ENCODE measurements around the gene ACSF3.

The ACSF3 gene

DNA sequence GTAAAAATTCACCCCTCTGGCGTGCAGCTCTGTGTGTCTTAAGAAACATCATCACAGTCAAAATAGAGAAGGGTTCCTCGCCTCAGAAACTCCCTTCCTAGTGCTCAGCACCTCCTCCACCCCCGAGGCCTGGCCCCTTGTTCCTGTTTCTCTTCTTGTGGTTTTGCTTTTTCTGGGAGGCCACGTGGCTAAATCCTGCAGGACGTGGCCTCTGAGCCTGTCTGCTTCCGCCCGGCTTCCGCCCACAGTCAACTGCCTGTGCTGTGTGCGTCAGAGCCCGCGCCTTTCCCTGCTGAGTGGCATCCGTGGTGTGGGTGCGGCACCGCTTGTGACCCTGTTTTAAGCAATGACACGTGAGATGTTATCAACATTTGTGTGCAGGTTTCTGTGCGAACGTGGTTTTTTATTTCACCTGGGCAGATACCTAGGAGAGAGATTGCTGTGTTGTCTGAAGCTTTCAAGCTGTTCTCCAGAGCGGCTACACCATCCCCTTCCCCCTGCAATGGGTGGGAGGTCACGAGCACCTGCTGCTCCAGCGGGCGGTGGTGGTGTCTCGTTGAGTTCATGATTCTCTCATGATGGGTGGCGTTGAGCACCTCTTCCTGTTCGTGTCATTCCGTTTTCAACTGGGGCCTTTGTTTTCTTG is 21.7 kb downstream of the ACSF3 start:
- H4K12ac ChIP-seq (ENCODE audit: low read depth, low read length), result no peak overlapping the region
- no peak overlapping the region for H4K8ac ChIP-seq (ENCODE audit: low read depth, low read length)
- no peak overlapping the region for H3K4ac ChIP-seq (ENCODE audit: low read depth, low read length)
- peak overlapping the region; percentile 42 for H3K27ac ChIP-seq (ENCODE audit: low read depth, low read length)
- H2BK12ac ChIP-seq (ENCODE audit: low read length), result no peak overlapping the region
- no CpG with 5 or more reads among the region's 25 CpGs for WGBS (ENCODE audit: extremely low coverage, insufficient coverage, insufficient read length)
- peaks cover 9% of the 10 kb centered on the region for H3K79me1 ChIP-seq (ENCODE audit: low read length)
- H3K14ac ChIP-seq (ENCODE audit: low read length), result peak overlapping the region; percentile 33
- no peak overlapping the region for H2AFZ ChIP-seq (ENCODE audit: insufficient read depth, low read length, poor library complexity)
- H2BK5ac ChIP-seq (ENCODE audit: low read depth, low read length, poor library complexity), result peak overlapping the region; percentile 10
- H2AK5ac ChIP-seq (ENCODE audit: low read length), result no peak overlapping the region
- H3K79me2 ChIP-seq (ENCODE audit: control insufficient read depth, insufficient read depth, low read length, poor library complexity), result no peaks in the 10 kb centered on the region
- H4K91ac ChIP-seq (ENCODE audit: low read depth, low read length), result peak overlapping the region; percentile 23
- peaks cover 2% of the 10 kb centered on the region for H3K9me3 ChIP-seq (ENCODE audit: insufficient read depth, low read depth, low read length)
- H3K4me2 ChIP-seq (ENCODE audit: low read length), result peak overlapping the region; percentile 4
- H3K4me1 ChIP-seq (ENCODE audit: control insufficient read depth in 1 of 2, insufficient read depth in 2 of 2, low read length in 2 of 2), result peaks cover 14 to 17% of the 10 kb centered on the region in 2 experiments
- H3K23ac ChIP-seq (ENCODE audit: low read length), result no peak overlapping the region
- H3K9ac ChIP-seq (ENCODE audit: low read length), result no peak overlapping the region
- H3K36me3 ChIP-seq (ENCODE audit: control insufficient read depth in 1 of 2, insufficient read depth in 2 of 2, low read length in 2 of 2), result peaks cover 51 to 73% of the 10 kb centered on the region in 2 experiments
- H3K4me3 ChIP-seq (ENCODE audit: low read depth, low read length), result no peak overlapping the region
- peak; percentile 33 to 50 for DNase-seq
- H2BK120ac ChIP-seq (ENCODE audit: insufficient read depth, low read length, poor library complexity), result peak overlapping the region; percentile 15
- no peaks in the 10 kb centered on the region for H3K27me3 ChIP-seq (ENCODE audit: insufficient read depth, low read length)
- peak overlapping the region; percentile 21 for H3K18ac ChIP-seq (ENCODE audit: low read length)

DNA sequence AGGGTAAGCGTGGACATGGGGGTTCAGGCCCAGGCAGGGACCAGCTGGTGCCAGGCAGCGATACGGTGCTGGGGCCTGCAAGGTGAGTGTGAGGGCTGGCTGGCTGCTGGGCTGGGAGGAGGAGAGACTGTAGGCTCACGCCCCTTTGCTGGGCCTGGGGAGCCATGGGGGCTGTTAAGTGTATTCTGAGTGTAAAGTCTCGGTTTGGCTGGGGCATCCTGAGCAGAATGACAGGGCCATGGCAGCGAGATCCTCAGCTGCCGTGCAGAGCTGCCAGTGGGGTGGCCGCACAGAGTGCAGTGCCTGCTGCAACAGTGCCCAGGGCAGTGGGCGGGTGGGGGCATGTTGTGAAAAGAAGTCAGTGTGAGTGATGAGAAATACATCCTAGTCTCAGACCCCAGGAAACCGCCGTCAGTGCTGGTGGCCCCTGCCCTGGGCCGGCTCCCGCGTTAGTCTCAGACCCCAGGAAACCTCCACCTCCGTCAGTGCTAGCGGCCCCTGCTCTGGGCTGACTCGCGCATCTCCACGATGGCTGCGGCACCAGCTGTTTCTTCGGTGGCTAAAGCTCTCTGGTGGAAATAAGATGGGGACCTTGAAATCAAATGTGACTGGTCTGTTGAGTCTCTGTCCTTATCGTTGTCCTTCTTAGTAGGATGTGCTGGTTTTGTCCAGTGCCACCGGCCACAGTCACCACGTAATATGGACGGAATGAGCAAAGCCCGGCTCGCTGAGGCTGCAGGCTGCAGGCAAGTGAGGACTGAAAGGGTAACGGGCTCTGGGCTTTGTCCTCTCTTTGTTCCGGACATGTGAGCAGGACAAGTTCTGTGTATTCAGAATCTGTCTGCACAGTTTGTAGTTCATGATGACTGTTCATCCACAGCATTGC is 22.9 kb downstream of the ACSF3 start:
- Histone ChIP-seq H3K23ac (ENCODE audit: low read length) (no peak overlapping the region), H3K14ac (ENCODE audit: low read length) (no peak overlapping the region), H3K27ac (ENCODE audit: low read depth, low read length) (no peak overlapping the region), H3K4me2 (ENCODE audit: low read length) (no peak overlapping the region), H3K4me1 (ENCODE audit: control insufficient read depth in 1 of 2, insufficient read depth in 2 of 2, low read length in 2 of 2) (peaks cover 14 to 17% of the 10 kb centered on the region in 2 experiments), H3K27me3 (ENCODE audit: insufficient read depth, low read length) (no peaks in the 10 kb centered on the region), H3K9me3 (ENCODE audit: insufficient read depth, low read depth, low read length) (peaks cover 2% of the 10 kb centered on the region), H4K8ac (ENCODE audit: low read depth, low read length) (no peak overlapping the region), H2AK5ac (ENCODE audit: low read length) (no peak overlapping the region), H3K9ac (ENCODE audit: low read length) (no peak overlapping the region), H3K4ac (ENCODE audit: low read depth, low read length) (no peak overlapping the region), H3K79me2 (ENCODE audit: control insufficient read depth, insufficient read depth, low read length, poor library complexity) (no peaks in the 10 kb centered on the region), H3K79me1 (ENCODE audit: low read length) (peaks cover 9% of the 10 kb centered on the region), H3K36me3 (ENCODE audit: control insufficient read depth in 1 of 2, insufficient read depth in 2 of 2, low read length in 2 of 2) (peaks cover 56 to 76% of the 10 kb centered on the region in 2 experiments), H2BK120ac (ENCODE audit: insufficient read depth, low read length, poor library complexity) (no peak overlapping the region), H3K4me3 (ENCODE audit: low read depth, low read length) (no peak overlapping the region), H2BK5ac (ENCODE audit: low read depth, low read length, poor library complexity) (no peak overlapping the region), H4K91ac (ENCODE audit: low read depth, low read length) (no peak overlapping the region), H2AFZ (ENCODE audit: insufficient read depth, low read length, poor library complexity) (no peak overlapping the region), H3K18ac (ENCODE audit: low read length) (no peak overlapping the region), H4K12ac (ENCODE audit: low read depth, low read length) (no peak overlapping the region), H2BK12ac (ENCODE audit: low read length) (no peak overlapping the region)
- WGBS (ENCODE audit: extremely low coverage, insufficient coverage, insufficient read length), result no CpG with 5 or more reads among the region's 29 CpGs
- no peak for DNase-seq

DNA sequence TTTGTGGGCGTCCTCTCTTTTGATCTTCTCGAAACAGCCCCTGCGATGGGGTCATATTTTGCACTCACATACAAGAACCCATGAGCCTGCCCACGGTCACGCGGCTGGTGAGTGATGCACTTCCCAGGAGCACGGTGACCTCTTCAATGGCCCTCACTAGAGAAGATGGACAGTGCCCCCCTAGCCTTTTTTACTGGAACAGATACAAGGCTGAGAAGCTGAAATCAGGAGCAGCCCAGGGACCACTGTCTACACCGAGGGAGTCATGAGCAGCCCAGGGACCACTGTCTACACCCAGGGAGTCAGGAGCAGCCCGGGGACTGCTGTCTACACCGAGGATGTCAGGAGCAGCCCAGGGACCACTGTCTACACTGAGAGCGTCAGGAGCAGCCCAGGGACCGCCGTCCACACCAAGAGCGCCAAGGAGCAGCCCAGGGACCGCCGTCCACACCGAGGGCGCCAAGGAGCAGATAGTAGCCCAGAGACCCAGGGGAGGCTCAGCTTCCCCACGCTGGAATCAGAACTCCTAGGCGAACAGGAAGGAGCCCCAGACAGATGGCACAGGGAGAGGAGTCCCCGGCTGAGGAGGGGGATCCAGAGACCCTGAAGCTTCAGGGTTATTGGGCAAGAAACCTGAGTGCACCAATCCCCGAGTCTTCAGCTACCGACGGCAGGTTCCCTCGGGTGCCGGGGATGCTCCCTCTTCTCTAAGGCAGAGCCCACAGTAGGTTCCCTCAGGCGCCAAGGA is 23.7 kb downstream of the ACSF3 start:
- Histone ChIP-seq H3K4me1 (ENCODE audit: control insufficient read depth in 1 of 2, insufficient read depth in 2 of 2, low read length in 2 of 2) (peaks cover 14 to 17% of the 10 kb centered on the region in 2 experiments), H4K12ac (ENCODE audit: low read depth, low read length) (no peak overlapping the region), H3K4me2 (ENCODE audit: low read length) (no peak overlapping the region), H3K27me3 (ENCODE audit: insufficient read depth, low read length) (no peaks in the 10 kb centered on the region), H3K79me2 (ENCODE audit: control insufficient read depth, insufficient read depth, low read length, poor library complexity) (no peaks in the 10 kb centered on the region), H2AFZ (ENCODE audit: insufficient read depth, low read length, poor library complexity) (no peak overlapping the region), H3K18ac (ENCODE audit: low read length) (no peak overlapping the region), H2AK5ac (ENCODE audit: low read length) (no peak overlapping the region), H3K36me3 (ENCODE audit: control insufficient read depth in 1 of 2, insufficient read depth in 2 of 2, low read length in 2 of 2) (peaks cover 52 to 73% of the 10 kb centered on the region in 2 experiments), H3K23ac (ENCODE audit: low read length) (no peak overlapping the region), H3K27ac (ENCODE audit: low read depth, low read length) (no peak overlapping the region), H3K9ac (ENCODE audit: low read length) (no peak overlapping the region), H4K91ac (ENCODE audit: low read depth, low read length) (no peak overlapping the region), H3K14ac (ENCODE audit: low read length) (no peak overlapping the region), H3K9me3 (ENCODE audit: insufficient read depth, low read depth, low read length) (peaks cover 3% of the 10 kb centered on the region), H3K4ac (ENCODE audit: low read depth, low read length) (no peak overlapping the region), H2BK12ac (ENCODE audit: low read length) (no peak overlapping the region), H2BK5ac (ENCODE audit: low read depth, low read length, poor library complexity) (no peak overlapping the region), H4K8ac (ENCODE audit: low read depth, low read length) (no peak overlapping the region), H3K79me1 (ENCODE audit: low read length) (peaks cover 9% of the 10 kb centered on the region), H3K4me3 (ENCODE audit: low read depth, low read length) (no peak overlapping the region), H2BK120ac (ENCODE audit: insufficient read depth, low read length, poor library complexity) (no peak overlapping the region)
- no CpG with 5 or more reads among the region's 27 CpGs for WGBS (ENCODE audit: extremely low coverage, insufficient coverage, insufficient read length)
- DNase-seq, result no peak

DNA sequence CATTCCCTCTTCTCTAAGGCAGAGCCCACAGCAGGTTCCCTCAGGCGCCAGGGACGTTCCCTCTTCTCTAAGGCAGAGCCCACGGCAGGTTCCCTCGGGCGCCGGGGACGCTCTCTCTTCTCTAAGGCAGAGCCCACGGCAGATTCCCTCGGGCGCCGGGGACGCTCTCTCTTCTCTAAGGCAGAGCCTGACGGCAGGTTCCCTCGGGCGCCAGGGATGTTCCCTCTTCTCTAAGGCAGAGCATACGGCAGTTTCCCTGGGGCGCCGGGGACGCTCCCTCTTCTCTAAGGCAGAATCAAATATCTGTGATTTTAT is 24.3 kb downstream of the ACSF3 start:
- DNase-seq, result peak; percentile 29 to 48
- H3K36me3 ChIP-seq (ENCODE audit: control insufficient read depth in 1 of 2, insufficient read depth in 2 of 2, low read length in 2 of 2), result peaks cover 49 to 71% of the 10 kb centered on the region in 2 experiments
- peaks cover 9% of the 10 kb centered on the region for H3K79me1 ChIP-seq (ENCODE audit: low read length)
- no peak overlapping the region for H2AFZ ChIP-seq (ENCODE audit: insufficient read depth, low read length, poor library complexity)
- no peak overlapping the region for H3K14ac ChIP-seq (ENCODE audit: low read length)
- no peak overlapping the region for H2AK5ac ChIP-seq (ENCODE audit: low read length)
- H3K27me3 ChIP-seq (ENCODE audit: insufficient read depth, low read length), result no peaks in the 10 kb centered on the region
- H2BK12ac ChIP-seq (ENCODE audit: low read length), result no peak overlapping the region
- H3K4ac ChIP-seq (ENCODE audit: low read depth, low read length), result no peak overlapping the region
- H3K4me2 ChIP-seq (ENCODE audit: low read length), result no peak overlapping the region
- H3K79me2 ChIP-seq (ENCODE audit: control insufficient read depth, insufficient read depth, low read length, poor library complexity), result no peaks in the 10 kb centered on the region
- H3K27ac ChIP-seq (ENCODE audit: low read depth, low read length), result no peak overlapping the region
- no peak overlapping the region for H3K9ac ChIP-seq (ENCODE audit: low read length)
- H3K23ac ChIP-seq (ENCODE audit: low read length), result no peak overlapping the region
- no peak overlapping the region for H3K18ac ChIP-seq (ENCODE audit: low read length)
- no peak overlapping the region for H3K4me3 ChIP-seq (ENCODE audit: low read depth, low read length)
- no peak overlapping the region for H4K91ac ChIP-seq (ENCODE audit: low read depth, low read length)
- WGBS (ENCODE audit: extremely low coverage, insufficient coverage, insufficient read length), result no CpG with 5 or more reads among the region's 19 CpGs
- no peak overlapping the region for H4K8ac ChIP-seq (ENCODE audit: low read depth, low read length)
- no peak overlapping the region for H2BK120ac ChIP-seq (ENCODE audit: insufficient read depth, low read length, poor library complexity)
- no peak overlapping the region for H4K12ac ChIP-seq (ENCODE audit: low read depth, low read length)
- H3K4me1 ChIP-seq (ENCODE audit: control insufficient read depth in 1 of 2, insufficient read depth in 2 of 2, low read length in 2 of 2), result peaks cover 14 to 17% of the 10 kb centered on the region in 2 experiments
- peaks cover 4% of the 10 kb centered on the region for H3K9me3 ChIP-seq (ENCODE audit: insufficient read depth, low read depth, low read length)
- H2BK5ac ChIP-seq (ENCODE audit: low read depth, low read length, poor library complexity), result no peak overlapping the region
